GM12875 (cell line): Measurements from ENCODE around the gene LDLRAD3.

ENCODE experiments used
- H3K4me3 ChIP-seq: one replicate; pipeline ENCODE4 v1.5.1; 2011; ENCODE audit warnings: low read depth, low read length, control low read depth
- TF ChIP-seq, protein P1 (sequence below): IDR thresholded peaks from 2 replicates; pipeline ENCODE4 v1.5.1; 2011; ENCODE audit warnings: low read depth, mild to moderate bottlenecking, control low read depth, inconsistent platforms, low read length, moderate library complexity, borderline replicate concordance; ENCODE audit not compliant: insufficient read depth

LDLRAD3 gene

DNA sequence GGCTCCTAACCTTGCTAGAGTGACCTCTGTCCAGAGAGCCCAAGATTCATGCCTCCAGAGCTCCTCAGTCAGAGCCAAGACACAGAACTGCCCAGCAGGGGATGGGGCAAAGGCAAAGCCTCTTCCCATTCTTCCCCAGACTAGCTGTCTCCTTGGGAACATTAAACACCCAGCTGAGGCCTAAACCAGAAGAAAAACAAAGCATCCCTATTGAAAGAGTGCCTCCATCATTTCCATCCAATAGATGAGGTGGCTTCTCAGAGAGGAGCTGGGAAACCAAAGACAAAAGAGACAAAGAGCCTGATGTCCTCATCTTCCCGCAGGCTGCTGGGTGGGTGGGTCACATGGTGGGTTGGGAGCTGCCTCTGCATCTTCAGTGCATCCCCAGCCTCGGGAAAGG is 308.0 kb downstream of the LDLRAD3 start:
- TF ChIP-seq, protein P1, sequence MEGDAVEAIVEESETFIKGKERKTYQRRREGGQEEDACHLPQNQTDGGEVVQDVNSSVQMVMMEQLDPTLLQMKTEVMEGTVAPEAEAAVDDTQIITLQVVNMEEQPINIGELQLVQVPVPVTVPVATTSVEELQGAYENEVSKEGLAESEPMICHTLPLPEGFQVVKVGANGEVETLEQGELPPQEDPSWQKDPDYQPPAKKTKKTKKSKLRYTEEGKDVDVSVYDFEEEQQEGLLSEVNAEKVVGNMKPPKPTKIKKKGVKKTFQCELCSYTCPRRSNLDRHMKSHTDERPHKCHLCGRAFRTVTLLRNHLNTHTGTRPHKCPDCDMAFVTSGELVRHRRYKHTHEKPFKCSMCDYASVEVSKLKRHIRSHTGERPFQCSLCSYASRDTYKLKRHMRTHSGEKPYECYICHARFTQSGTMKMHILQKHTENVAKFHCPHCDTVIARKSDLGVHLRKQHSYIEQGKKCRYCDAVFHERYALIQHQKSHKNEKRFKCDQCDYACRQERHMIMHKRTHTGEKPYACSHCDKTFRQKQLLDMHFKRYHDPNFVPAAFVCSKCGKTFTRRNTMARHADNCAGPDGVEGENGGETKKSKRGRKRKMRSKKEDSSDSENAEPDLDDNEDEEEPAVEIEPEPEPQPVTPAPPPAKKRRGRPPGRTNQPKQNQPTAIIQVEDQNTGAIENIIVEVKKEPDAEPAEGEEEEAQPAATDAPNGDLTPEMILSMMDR, result no peak

DNA sequence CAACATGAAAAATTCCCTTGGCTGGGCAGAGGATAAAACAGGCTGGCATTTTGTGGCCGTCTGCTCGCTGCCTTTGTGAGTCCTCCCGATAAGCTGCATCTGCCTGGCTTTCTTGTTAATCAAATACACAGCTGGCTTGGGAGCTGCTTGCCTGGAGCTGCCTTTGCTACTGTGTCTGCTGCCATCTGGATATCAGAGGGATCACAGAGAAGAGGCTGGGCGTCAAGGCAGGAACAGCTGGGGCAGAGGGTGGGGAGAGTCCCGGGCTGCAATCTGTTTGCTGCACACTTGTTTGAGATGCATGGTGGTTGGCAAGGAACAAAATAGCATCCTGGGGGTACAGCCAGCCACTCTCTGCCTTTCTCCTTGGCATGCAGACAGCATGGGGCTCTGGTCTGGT is 309.4 kb downstream of the LDLRAD3 start:
- TF ChIP-seq, protein P1, result no peak
- H3K4me3 ChIP-seq, result no peak overlapping the region

More for the DNA sequence above, 308.0 kb downstream of the LDLRAD3 start:
- no peak overlapping the region for H3K4me3 ChIP-seq

- no peak overlapping the region for H3K4me3 ChIP-seq
- TF ChIP-seq, protein P1, result no peak
Measured at GRCh38 chr11:36254713-36255112, 310.9 kb downstream of the LDLRAD3 start.

GRCh38 chr11:36257351-36257750 is 313.5 kb downstream of the LDLRAD3 start:
- TF ChIP-seq, protein P1, result no peak
- no peak overlapping the region for H3K4me3 ChIP-seq

DNA sequence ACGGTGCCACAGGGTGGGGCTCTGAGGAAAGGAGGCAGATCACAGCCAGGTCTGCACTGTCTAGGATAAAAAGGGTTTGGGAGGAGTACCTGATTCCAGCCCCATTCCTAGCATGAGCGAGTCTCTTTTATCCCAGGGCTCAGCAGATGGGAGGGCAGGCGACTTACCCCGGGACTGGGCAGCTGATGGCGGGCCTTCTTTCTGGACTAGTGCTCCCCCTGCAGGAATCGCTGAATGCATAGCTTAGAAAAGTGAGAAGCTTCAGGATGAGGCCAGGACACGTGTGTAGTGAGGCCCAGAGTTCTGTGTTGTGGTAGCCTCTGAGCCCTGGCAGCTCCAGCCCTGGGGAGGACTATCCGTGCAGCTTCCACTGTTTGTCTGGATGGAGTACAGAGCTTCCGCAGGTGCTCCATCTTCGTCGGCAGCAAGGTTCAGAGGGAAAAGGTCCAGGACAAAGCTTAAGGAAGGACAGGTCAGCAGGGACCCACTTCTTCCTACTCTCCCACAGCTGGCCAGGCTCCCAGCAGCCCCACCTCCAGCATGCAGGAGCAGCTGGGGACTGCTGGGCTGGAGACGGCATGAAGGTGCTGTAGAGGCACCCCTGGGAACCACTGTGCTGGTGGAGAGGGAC is 315.0 kb downstream of the LDLRAD3 start:
- H3K4me3 ChIP-seq, result no peak overlapping the region
- TF ChIP-seq, protein P1, result peak; percentile 58; the same call in 1 of the 2 replicates

- no peak overlapping the region for H3K4me3 ChIP-seq
- TF ChIP-seq, protein P1, result no peak
Measured at GRCh38 chr11:36261094-36261493, 317.2 kb downstream of the LDLRAD3 start.
